NOMO-1 treated with DMSO at 0.1 percent for 48 hours (cell line): ENCODE results near the gene ZNF346.

Experiments used
- DNase-seq: peaks from one replicate; lab custom pipeline; 2025; ENCODE audit not compliant: unreplicated experiment; lab: John Stamatoyannopoulos, UW

ZNF346 gene

DNA sequence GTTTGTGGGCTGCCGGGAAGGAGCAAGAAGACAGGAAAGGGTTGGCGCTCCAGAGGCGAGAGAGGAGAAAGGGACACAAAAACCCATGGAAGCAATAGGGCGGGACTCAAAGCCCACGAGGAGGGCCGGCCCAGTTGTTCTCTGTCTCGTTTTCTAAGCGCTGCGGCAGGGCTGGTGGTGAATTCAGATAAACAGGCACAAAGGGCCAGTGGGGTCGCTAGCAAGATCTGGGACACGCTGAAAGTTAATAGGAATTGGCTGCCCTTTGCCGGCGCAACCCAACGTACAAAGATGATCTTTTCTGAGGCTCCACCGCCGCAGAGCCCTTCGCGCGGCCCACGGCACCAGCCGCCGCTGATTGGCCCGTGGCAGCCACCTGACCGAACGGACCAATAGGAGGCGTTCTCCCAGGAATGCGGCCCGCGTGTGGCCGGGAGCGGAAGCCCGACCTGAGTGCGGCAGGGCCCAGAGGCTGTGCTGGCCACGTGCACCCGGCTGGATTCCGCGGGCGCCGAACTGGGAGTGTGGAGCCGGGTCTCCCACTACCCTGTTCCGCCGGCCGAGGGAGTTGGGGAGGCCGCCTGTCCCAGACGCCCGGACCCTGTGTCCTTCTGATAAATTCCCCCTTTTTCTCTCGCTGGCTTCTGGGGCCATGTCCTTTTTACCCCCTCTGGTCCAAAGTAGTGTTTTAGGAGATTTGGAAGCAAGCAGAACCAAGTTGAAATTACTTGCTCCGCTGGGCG lies 94.3 kb downstream of the ZNF346 start:
- DNase-seq, result no peak

DNA sequence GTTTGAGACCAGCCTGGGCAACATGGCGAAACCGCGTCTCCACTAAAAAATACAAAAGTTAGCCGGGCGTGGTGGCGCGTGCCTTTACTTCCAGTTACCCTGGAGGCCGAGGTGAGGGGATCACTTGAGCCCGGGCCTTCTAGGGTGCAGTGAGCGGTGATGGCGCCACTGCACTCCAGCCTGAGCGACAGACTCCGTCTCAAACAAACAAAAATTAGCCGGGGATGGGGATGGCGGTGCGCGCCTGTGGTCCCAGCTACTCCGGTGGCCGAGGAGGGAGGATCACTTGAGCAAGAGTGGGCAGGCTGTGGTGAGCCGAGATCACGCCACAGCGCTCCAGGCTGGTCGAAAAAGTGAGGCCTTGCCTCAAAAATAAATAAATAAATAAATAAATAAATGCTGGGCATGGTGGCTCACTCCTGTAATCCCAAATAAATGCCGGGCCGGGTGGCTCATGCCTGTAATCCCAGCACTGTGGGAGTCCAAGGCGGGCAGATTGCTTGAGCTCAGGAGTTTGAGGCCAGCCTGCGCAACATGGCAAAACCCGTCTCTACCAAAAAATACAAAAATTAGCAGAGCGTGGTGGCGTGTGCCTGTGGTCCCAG lies 95.0 kb downstream of the ZNF346 start:
- DNase-seq, result no peak

DNA sequence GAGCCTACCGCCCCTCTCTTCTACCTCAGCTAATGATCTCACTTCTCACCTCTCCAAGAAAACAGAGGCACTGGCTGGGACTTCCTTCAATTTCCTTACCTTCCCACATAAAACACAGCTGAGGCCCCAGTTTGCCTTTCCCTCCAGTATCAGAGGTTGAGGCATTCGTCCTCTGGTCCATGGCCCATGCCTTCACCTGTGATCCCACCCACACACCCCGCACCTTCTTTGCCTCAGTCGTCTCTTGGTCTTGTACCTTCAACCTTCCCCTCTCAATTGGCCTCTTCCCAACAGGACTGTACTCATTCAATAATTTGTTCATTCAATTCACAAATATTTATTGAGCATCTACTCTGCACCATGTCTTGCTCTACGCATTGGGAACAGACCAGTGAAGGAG lies 100.1 kb downstream of the ZNF346 start:
- DNase-seq, result no peak

DNA sequence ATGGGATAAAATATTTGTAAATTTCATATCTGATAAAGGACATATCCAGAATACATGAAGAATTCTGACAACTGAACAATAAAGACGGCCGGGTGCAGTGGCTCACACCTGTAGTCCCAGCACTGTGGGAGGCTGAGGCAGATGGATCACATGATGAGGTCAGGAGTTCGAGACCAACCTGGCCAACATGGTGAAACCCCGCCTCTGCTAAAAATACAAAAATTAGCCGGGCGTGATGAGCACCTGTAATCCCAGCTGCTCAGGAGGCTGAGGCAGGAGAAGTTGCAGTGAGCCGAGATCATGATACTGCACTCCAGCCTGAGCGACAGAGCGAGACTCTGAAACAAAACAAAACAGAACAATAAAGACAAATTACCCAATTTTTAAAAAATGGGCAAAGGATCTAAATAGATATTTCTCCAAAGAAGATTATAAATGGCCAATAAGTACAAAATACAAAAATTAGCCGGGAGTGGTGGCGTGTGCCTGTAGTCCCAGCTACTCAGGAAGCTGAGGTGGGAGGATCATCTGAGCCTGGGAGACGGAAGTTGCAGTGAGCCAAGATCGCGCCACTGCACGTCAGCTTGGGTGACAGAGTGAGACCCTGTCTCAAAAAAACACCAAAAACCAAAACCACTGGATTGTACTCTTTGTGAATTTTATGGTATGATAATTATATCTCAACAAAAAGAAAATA lies 101.4 kb downstream of the ZNF346 start:
- DNase-seq, result no peak

DNA sequence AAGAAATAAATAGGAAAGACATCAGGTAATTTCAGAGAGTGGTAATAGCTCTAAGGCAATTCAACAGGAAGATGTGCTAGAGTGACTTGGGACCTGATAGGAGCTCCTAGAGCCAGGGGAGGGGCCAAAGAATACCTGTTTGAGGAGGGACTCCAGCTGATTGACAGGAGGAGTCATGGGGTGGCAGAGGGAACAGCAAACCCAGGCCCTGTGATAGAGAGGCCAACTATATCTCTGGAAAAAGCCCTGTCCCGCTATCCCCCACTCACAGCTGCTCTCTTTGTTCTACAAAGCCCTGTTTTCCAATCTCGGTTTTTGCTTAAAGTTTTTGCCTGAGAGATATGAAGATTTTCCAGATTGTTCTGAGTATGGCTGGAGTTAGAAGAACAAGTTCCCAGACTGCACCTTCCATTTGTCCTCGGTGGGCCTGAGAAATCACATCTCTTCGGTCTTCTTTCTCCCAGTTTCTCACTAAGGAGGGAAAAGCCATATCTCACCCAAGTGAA lies 102.0 kb downstream of the ZNF346 start:
- no peak for DNase-seq

DNA sequence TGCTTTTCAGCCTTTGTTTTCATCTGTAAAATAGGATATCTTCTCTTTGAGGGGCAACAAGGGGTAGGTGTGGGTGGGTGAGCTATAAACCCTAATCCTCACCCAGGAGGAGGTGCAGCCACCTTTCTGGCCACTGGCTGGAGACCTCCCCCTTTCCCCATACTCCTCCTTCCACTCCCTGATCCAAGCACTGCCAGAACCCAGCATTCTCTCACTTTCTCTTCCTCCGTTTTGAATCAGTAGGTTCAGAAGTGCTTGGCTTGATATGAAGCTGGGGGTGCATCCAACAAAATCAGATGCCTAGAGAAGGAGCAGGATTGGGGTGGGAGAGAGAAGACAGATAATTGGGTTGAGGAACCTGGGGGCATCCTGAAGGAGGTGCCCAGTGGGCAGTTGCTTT lies 104.3 kb downstream of the ZNF346 start:
- DNase-seq, result no peak

DNA sequence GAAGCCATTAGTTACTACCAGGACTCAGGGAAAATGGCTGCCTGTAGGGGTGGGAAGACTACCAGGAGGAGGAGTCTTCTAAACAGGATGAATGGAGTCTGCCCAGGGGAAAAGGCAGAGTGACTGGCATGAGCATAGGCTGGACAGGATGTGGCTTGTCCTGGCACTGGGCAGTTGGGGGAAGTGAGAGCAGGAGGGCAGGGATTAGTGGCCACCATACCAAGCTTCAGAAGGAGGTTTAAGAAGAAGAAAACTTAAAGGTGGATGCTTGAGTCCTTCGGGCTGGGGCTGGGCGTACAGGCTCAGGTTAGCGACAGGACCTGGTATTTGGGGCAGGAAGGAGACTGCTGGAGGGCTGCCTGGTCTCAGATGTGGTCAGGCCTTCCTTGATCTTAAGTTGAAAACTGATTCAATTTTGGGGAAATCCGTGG lies 106.1 kb downstream of the ZNF346 start:
- no peak for DNase-seq

DNA sequence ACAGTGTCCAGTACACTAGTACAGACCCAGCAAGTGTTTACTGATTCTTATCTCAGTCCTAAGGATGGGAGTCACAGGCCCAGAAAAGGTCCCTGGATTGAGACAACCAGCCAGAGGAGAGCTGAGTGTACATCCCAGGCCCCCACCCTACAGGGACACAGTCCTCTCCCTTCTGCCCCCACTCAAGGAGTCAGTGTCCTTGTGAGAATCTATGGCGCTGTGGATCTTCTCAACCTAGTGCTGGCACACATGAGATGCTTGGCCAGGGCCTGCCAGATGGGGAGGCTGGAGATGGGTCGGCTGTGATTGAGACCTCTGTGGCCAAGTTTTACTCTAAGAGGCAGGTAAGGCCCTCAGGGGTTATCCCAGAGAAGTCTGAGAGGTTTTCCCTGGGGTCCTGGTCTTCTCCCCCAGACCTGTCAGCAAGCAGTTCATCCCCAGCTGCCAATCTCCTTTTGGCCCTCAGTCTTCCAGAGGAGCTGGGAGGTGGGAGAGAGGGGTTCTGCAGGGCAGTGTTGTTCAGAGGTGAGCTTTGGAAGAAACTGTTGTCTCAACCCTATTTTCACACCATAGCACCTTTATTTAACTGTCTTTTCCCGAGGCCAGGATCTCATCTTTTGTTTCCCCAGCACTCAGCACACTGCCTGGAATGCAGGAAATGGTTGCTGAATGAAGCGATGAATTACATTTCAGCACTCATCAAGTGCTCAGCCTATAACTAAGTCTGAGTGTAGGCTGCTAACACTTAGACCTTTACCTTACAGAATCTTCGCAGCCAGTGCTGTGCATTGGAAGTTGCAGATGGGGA lies 107.9 kb downstream of the ZNF346 start:
- DNase-seq, result no peak
